AG04449 (cell line): ENCODE results near the gene FBXO47.
"Not testable (repeated sequence)": the region's sequence is repeated elsewhere in the genome, so short reads cannot be mapped to it uniquely, and the experiment has no call there.

ENCODE experiments used
- CTCF ChIA-PET: fragments of 350-600 bp; formaldehyde crosslinking; extraction: SDS; loops from one replicate; lab custom pipeline; 2021; ENCODE audit warnings: antibody characterized with exemption; lab: Yijun Ruan, JAX
- POLR2A ChIA-PET: fragments of 400-600, 350-600 bp; formaldehyde crosslinking; extraction: SDS; loops from one replicate; lab custom pipeline; 2020; ENCODE audit warnings: antibody characterized with exemption, inconsistent platforms; lab: Yijun Ruan, JAX
- DNase-seq: peaks from one replicate; pipeline ENCODE4 v3.0.0-alpha.2; 2010; ENCODE audit warnings: low read depth, low spot score
- H3K4me3 ChIP-seq: 2 replicates; pipeline ENCODE4 v1.5.1; 2011; ENCODE audit warnings: low read depth, mild to moderate bottlenecking, control low read depth, low read length
- CTCF ChIP-seq: IDR thresholded peaks from one replicate; pipeline ENCODE4 v1.5.1; 2011; ENCODE audit warnings: mild to moderate bottlenecking, moderate library complexity, low read length, control low read depth, inconsistent platforms; ENCODE audit not compliant: insufficient read depth; ENCODE audit errors: missing control alignments

FBXO47 gene

GRCh38 chr17:38915639-38915995 is 51.6 kb downstream of the FBXO47 start:
- H3K4me3 ChIP-seq, result no peak overlapping the region
- ChIA-PET CTCF (interaction anchor here (0.7 to 2.1 kb wide), 4 partner anchors 9 to 249 kb away, joined by 3 to 6 read pairs (median 4); partner anchors contain the start of gene LASP1NB), POLR2A (no interaction called here)
- TF ChIP-seq CTCF, result no peak
- no peak for DNase-seq

GRCh38 chr17:38914741-38915638 is 52.2 kb downstream of the FBXO47 start:
- no peak overlapping the region for H3K4me3 ChIP-seq
- no peak for TF ChIP-seq CTCF
- CTCF ChIA-PET, result interaction anchor here (0.7 to 2.1 kb wide), 4 partner anchors 7 to 249 kb away, joined by 3 to 6 read pairs (median 4); partner anchors contain the start of gene LASP1NB
- POLR2A ChIA-PET, result no interaction called here
- DNase-seq, result no peak

GRCh38 chr17:38912221-38912813 is 54.9 kb downstream of the FBXO47 start:
- no peak for DNase-seq
- H3K4me3 ChIP-seq, result no peak overlapping the region
- TF ChIP-seq CTCF, result no peak
- ChIA-PET POLR2A (no interaction called here), CTCF (interaction anchor here (1.0 to 1.2 kb wide), 2 partner anchors 12 to 71 kb away, joined by 3 to 4 read pairs; no protein-coding TSS in a partner anchor)

- POLR2A ChIA-PET, DNase-seq, H3K4me3 ChIP-seq: not testable (repeated sequence)
- CTCF ChIA-PET, result interaction anchor here (1.7 kb wide), 1 partner anchor 71 kb away, joined by 5 read pairs; no protein-coding TSS in a partner anchor
Observed at GRCh38 chr17:38911731-38912081, 55.5 kb downstream of the FBXO47 start.

- H3K4me3 ChIP-seq, result no peak overlapping the region
- no peak for DNase-seq
- CTCF ChIA-PET, result interaction anchor here (1.4 to 1.7 kb wide), 2 partner anchors 15 to 71 kb away, joined by 4 to 5 read pairs; partner anchors contain the start of gene LASP1NB
- POLR2A ChIA-PET, result no interaction called here
- no peak for TF ChIP-seq CTCF
Observed at GRCh38 chr17:38911081-38911730, 56.0 kb downstream of the FBXO47 start.

GRCh38 chr17:38910325-38910724 is 56.9 kb downstream of the FBXO47 start:
- TF ChIP-seq CTCF, result no peak
- DNase-seq, result no peak
- ChIA-PET POLR2A (no interaction called here), CTCF (interaction anchor here (1.0 to 1.7 kb wide), 3 partner anchors 14 to 72 kb away, joined by 3 to 5 read pairs (median 4); partner anchors contain the start of gene LASP1NB)
- H3K4me3 ChIP-seq, result no peak overlapping the region
